ENCODE data around the gene TACSTD2.

TACSTD2 gene

DNA sequence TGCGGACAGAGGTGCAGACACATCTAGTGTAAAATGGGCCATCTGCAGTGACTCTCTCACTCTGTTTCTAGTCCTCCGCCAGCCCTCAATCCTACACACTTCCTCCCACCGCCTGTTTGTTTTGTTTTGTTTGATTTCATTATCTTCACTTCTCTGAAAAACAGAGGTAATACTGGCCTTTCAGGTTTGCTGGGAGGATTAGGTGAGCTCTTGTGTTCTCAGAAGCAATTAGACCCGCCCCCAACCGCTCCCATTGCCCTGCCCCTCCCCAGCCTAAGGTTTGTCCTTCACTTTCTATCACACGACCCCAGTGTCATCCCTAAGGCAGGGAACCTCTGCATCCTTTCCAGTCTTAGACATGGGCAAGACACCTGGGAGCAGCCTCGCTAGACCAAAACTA, 43.2 kb upstream of the TACSTD2 start:
- Mint-ChIP-seq H3K27me3 (ENCODE audit: low read depth, poor library complexity) (peaks cover 9% of the 10 kb centered on the region), H3K27ac (peak overlapping the region; percentile 30)

DNA sequence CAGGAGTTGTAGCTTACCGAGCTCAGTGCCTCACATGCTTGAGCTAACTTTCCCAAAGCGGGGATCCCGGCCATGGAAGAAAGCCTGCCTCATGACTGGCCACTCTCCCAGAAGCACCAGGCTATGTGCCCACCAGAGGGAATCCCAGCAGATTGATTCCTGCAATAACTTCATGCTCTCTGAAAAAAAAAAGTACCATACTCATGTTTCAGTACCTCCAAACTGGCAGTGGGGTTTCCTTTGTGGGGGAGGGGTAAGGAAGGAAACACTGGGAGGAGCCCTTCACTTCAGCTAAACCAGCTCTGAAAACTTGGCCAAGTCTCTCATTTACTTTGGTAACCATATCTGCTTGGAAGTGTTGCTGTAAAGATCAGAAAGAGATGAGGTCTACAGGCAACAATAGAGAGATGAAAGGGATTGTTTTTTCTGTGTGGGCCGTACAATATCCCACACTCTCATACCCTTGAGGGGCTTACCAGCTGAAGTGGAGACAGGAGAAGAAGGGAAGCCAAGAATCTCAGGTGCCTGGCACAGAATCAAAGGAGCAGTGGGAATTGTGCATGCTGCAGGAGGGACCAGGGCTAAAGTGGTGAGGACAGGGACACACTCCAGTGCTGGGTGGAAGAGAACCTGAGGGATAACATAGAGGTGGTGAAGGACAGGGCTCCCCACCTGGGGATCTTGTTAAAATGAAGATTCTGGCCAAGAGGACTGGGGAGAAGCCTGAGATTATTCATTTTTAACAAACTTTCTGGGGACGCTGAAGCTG, 42.4 kb upstream of the TACSTD2 start:
- H3K4me3 Mint-ChIP-seq: no peak overlapping the region
- DNase-seq: no peak
- H3K4me1 Mint-ChIP-seq: peaks cover 18% of the 10 kb centered on the region
- peaks cover 7% of the 10 kb centered on the region for H3K36me3 Mint-ChIP-seq (ENCODE audit: low read depth)
- H3K27ac Mint-ChIP-seq: peak overlapping the region; percentile 78
- peaks cover 9% of the 10 kb centered on the region for H3K27me3 Mint-ChIP-seq (ENCODE audit: low read depth, poor library complexity)
- TF ChIP-seq, protein P1, sequence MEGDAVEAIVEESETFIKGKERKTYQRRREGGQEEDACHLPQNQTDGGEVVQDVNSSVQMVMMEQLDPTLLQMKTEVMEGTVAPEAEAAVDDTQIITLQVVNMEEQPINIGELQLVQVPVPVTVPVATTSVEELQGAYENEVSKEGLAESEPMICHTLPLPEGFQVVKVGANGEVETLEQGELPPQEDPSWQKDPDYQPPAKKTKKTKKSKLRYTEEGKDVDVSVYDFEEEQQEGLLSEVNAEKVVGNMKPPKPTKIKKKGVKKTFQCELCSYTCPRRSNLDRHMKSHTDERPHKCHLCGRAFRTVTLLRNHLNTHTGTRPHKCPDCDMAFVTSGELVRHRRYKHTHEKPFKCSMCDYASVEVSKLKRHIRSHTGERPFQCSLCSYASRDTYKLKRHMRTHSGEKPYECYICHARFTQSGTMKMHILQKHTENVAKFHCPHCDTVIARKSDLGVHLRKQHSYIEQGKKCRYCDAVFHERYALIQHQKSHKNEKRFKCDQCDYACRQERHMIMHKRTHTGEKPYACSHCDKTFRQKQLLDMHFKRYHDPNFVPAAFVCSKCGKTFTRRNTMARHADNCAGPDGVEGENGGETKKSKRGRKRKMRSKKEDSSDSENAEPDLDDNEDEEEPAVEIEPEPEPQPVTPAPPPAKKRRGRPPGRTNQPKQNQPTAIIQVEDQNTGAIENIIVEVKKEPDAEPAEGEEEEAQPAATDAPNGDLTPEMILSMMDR (IDR thresholded peaks at IDR 0.05): no peak
- peaks cover 12% of the 10 kb centered on the region for H3K9me3 Mint-ChIP-seq

More for the DNA sequence above, 43.2 kb upstream of the TACSTD2 start:
- Mint-ChIP-seq H3K9me3 (peaks cover 16% of the 10 kb centered on the region), H3K4me3 (no peak overlapping the region), H3K36me3 (ENCODE audit: low read depth) (peaks cover 7% of the 10 kb centered on the region), H3K4me1 (peaks cover 18% of the 10 kb centered on the region)
- TF ChIP-seq, protein P1 (IDR thresholded peaks at IDR 0.05): no peak
- DNase-seq: no peak

DNA sequence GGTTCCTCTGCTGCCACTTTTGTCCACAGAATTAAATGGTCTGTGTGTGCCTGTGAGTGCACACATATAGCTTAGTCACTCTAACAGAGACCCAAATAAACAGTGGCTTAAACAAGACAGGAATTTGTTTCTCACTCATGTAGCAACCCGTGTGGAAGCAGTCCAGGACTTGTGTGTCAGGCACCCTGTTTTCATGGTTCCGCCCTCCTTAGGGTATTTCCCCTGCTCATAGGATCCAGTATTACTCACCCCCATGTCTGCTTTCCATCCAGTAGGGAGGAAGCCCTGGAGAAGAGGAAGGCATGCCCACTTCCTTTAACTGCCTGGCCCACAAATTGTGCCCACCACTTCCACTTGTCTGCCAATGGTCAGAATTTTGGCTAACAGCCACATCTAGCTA, 41.3 kb upstream of the TACSTD2 start:
- H3K9me3 Mint-ChIP-seq: peaks cover 8% of the 10 kb centered on the region
- TF ChIP-seq, protein P1 (IDR thresholded peaks at IDR 0.05): no peak
- H3K27ac Mint-ChIP-seq: no peak overlapping the region
- H3K4me1 Mint-ChIP-seq: peaks cover 18% of the 10 kb centered on the region
- no peak for DNase-seq
- H3K27me3 Mint-ChIP-seq (ENCODE audit: low read depth, poor library complexity): peaks cover 9% of the 10 kb centered on the region
- H3K4me3 Mint-ChIP-seq: no peak overlapping the region
- H3K36me3 Mint-ChIP-seq (ENCODE audit: low read depth): peaks cover 7% of the 10 kb centered on the region

DNA sequence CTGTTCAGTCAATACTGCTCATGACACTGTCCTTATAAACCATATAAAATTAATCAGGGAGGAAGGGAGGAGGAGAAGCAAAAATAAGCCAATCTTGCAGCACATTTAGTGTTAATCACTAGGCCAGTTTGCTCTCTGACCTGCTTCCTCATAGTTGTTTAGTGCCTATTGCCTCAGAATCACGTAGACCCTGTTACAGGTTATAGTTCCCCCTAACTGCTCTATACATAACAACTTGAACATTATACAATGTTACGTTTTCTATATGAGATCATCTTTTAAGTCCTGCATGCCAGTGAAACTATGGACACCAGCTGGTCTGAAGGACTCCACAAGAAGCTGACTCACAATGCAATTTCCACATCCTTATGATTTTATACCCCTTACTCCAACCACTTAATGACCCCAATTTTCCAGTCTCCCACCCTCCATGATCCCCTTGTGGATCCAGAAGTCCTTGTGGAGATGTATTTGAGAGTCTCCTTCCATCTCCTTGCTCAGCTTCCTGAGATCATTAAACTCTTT, 34.9 kb upstream of the TACSTD2 start:
- H3K27me3 Mint-ChIP-seq (ENCODE audit: low read depth, poor library complexity): peaks cover 8% of the 10 kb centered on the region
- H3K4me1 Mint-ChIP-seq: no peaks in the 10 kb centered on the region
- no peaks in the 10 kb centered on the region for H3K36me3 Mint-ChIP-seq (ENCODE audit: low read depth)
- H3K4me3 Mint-ChIP-seq: no peak overlapping the region
- no peaks in the 10 kb centered on the region for H3K9me3 Mint-ChIP-seq
- H3K27ac Mint-ChIP-seq: no peak overlapping the region
- TF ChIP-seq, protein P1 (IDR thresholded peaks at IDR 0.05): no peak
- no peak for DNase-seq

DNA sequence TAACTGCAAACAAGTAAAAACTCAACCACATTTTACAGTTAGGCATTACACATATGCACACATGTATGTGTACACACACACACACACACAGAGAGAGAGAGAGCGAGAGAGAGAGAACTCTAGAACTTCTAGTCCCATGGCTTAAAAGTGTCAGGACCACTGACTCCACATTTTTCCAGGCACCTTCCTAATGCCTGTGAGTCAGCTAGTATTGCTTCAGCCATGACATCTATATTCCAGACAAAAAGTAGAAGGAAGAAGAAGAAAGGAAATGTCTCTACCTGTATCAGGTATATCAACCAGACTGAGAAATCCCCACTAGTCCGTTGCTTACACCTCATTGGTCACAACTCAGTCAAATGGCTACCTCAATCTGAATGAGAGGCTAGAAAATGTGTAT, 31.9 kb upstream of the TACSTD2 start:
- Mint-ChIP-seq H3K36me3 (ENCODE audit: low read depth) (no peaks in the 10 kb centered on the region), H3K9me3 (peaks cover 22% of the 10 kb centered on the region), H3K27ac (no peak overlapping the region), H3K4me1 (no peaks in the 10 kb centered on the region), H3K4me3 (no peak overlapping the region), H3K27me3 (ENCODE audit: low read depth, poor library complexity) (peaks cover 10% of the 10 kb centered on the region)
- DNase-seq: no peak
- TF ChIP-seq, protein P1 (IDR thresholded peaks at IDR 0.05): no peak

DNA sequence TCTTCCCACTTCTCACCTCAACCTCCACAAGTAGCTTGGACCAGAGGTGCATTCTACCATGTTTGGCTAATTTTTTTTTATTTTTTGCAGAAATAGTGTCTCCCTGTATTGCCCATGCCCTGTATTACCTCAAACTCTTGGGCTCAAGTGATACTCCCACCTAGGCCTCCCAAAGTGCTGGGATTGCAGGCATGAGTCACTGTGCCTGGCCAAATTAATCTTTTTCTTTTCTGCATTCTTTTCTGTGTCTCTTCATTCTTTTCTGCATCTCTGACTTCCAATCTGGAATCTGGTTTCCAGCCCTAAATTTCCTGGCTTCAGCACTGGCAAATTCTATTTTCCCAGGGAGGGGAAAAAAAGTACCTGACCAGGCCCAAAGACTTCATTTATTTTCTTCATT, 31.2 kb upstream of the TACSTD2 start:
- TF ChIP-seq, protein P1 (IDR thresholded peaks at IDR 0.05): no peak
- H3K27ac Mint-ChIP-seq: peak overlapping the region; percentile 76

More for the DNA sequence above, 31.2 kb upstream of the TACSTD2 start:
- Mint-ChIP-seq H3K4me3 (no peak overlapping the region), H3K27me3 (ENCODE audit: low read depth, poor library complexity) (peaks cover 10% of the 10 kb centered on the region), H3K9me3 (peaks cover 28% of the 10 kb centered on the region), H3K36me3 (ENCODE audit: low read depth) (no peaks in the 10 kb centered on the region), H3K4me1 (no peaks in the 10 kb centered on the region)
- no peak for DNase-seq

Measured in nephron progenitor cell (in vitro differentiated cells).